PC-3 (cell line): Measurements from ENCODE around the gene C12orf57. TPM values are rescaled to one million over a fixed set of nuclear protein-coding genes. Genes with fewer than 3 reads are reported as not detected.

ENCODE experiments used
- ATAC-seq: fragments of 200-7000 bp; cut with Tn5 transposase; 2 replicates; pipeline ENCODE4 v1.9.1; 2020; ENCODE audit warnings: mild to moderate bottlenecking, moderate library complexity
- BruUV-seq: library from RNA; stranded (reverse); fragments of 400-500 nt; replicated peaks from 2 replicates; lab custom pipeline; 2021; lab: Mats Ljungman, UMichigan
- CTCF ChIA-PET: fragments of 300-600 bp; sonication (Branson Sonifier 250); formaldehyde crosslinking; loops from one replicate; lab custom pipeline; 2022; ENCODE audit warnings: antibody characterized with exemption; lab: Charles Lee
- POLR2A ChIA-PET: fragments of 300-600 bp; sonication (Branson Sonifier 250); formaldehyde crosslinking; loops from one replicate; lab custom pipeline; 2022; ENCODE audit warnings: antibody characterized with exemption; ENCODE audit not compliant: unreplicated experiment; lab: Charles Lee
- DNase-seq: peaks from one replicate; pipeline ENCODE4 v3.0.0-alpha.2; 2015
- H2AFZ ChIP-seq: fragments of 300-600 bp; sonication (generic); 2 replicates; pipeline ENCODE4 v1.6.0; 2016; ENCODE audit warnings: antibody characterized with exemption, low read length
- H3F3A ChIP-seq: fragments of 300-600 bp; sonication (generic); one replicate; pipeline ENCODE4 v1.6.0; 2017; ENCODE audit warnings: antibody characterized with exemption, low read length, control low read depth, mild to moderate bottlenecking; ENCODE audit not compliant: unreplicated experiment
- H3K27ac ChIP-seq: fragments of 300-600 bp; sonication (generic); 2 replicates; pipeline ENCODE4 v1.5.1; 2016; ENCODE audit warnings: mild to moderate bottlenecking, low read length
- H3K27me3 ChIP-seq: fragments of 300-600 bp; sonication (generic); 2 replicates; pipeline ENCODE4 v1.6.1; 2016; ENCODE audit warnings: low read length, mixed read lengths
- H3K36me3 ChIP-seq: fragments of 300-600 bp; sonication (generic); 2 replicates; pipeline ENCODE4 v1.6.1; 2016; ENCODE audit warnings: low read depth, mixed run types, low read length, mixed read lengths
- H3K4me1 ChIP-seq: fragments of 300-600 bp; sonication (generic); 2 replicates; pipeline ENCODE4 v1.5.1; 2016; ENCODE audit warnings: low read length; ENCODE audit not compliant: insufficient read depth
- H3K4me2 ChIP-seq: fragments of 300-600 bp; sonication (generic); 2 replicates; pipeline ENCODE4 v1.6.0; 2016; ENCODE audit warnings: low read length
- H3K4me3 ChIP-seq: fragments of 300-600 bp; sonication (generic); 2 replicates; pipeline ENCODE4 v1.5.1; 2016; ENCODE audit warnings: mild to moderate bottlenecking, low read length, mixed read lengths
- H3K79me2 ChIP-seq: fragments of 300-600 bp; sonication (generic); 2 replicates; pipeline ENCODE4 v1.6.1; 2017; ENCODE audit warnings: low read length, mixed read lengths
- H3K9ac ChIP-seq: fragments of 300-600 bp; sonication (generic); 2 replicates; pipeline ENCODE4 v1.6.0; 2016; ENCODE audit warnings: mild to moderate bottlenecking, low read length
- H3K9me2 ChIP-seq: fragments of 300-600 bp; sonication (generic); replicated peaks from 2 replicates; pipeline ENCODE4 v1.6.1; 2016; ENCODE audit warnings: mixed run types, low read length, mixed read lengths
- H3K9me3 ChIP-seq: fragments of 300-600 bp; sonication (generic); 2 replicates; pipeline ENCODE4 v1.6.1; 2016; ENCODE audit warnings: low read length, mixed read lengths
- H4K20me1 ChIP-seq: fragments of 300-600 bp; sonication (generic); 2 replicates; pipeline ENCODE4 v1.6.1; 2016; ENCODE audit warnings: low read length, mixed read lengths
- EZH2 ChIP-seq: fragments of 300-600 bp; sonication (generic); IDR thresholded peaks from one replicate; pipeline ENCODE4 v1.6.1; 2017; ENCODE audit warnings: antibody characterized with exemption, mild to moderate bottlenecking, low read length; ENCODE audit not compliant: unreplicated experiment
- EZH2phosphoT487 ChIP-seq: fragments of 300-600 bp; sonication (generic); IDR thresholded peaks from 2 replicates; pipeline ENCODE4 v1.6.1; 2018; ENCODE audit warnings: mild to moderate bottlenecking, antibody characterized with exemption, low read length, borderline replicate concordance
- intact Hi-C: fragments of 100-400 bp; cut with micrococcal nuclease; formaldehyde crosslinking; loops from 2 replicates; pipeline ENCODE4 v1.9.0; 2023
- total RNA-seq: library from RNA; depleted of rRNA; stranded (reverse); fragments of >200 nt; gene quantifications from 2 replicates; pipeline ENCODE4 v1.2.3, GENCODE V29; 2014
- TF ChIP-seq, protein P1 (sequence below): fragments of 300-600 bp; sonication (generic); conservative IDR thresholded peaks from 2 replicates; pipeline ENCODE4 v1.5.1; 2017; ENCODE audit warnings: antibody characterized with exemption, low read depth, mild to moderate bottlenecking, low read length

The C12orf57 gene
- total RNA-seq, 1 experiment from 2014 or later: 125 TPM

DNA sequence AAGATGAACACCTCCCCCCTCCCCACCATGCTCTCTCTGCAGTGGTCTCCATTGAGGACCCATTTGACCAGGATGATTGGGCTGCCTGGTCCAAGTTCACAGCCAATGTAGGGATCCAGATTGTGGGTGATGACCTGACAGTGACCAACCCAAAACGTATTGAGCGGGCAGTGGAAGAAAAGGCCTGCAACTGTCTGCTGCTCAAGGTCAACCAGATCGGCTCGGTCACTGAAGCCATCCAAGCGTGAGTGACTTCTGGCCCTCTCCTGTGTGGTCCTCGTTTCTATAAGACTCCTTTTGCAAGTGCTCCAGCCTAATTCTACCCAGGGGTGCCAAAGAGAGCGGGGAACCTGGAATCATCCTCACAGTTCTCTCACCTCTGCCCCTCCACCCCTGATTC lies 22.3 kb upstream of the C12orf57 start:
- TF ChIP-seq, protein P1, sequence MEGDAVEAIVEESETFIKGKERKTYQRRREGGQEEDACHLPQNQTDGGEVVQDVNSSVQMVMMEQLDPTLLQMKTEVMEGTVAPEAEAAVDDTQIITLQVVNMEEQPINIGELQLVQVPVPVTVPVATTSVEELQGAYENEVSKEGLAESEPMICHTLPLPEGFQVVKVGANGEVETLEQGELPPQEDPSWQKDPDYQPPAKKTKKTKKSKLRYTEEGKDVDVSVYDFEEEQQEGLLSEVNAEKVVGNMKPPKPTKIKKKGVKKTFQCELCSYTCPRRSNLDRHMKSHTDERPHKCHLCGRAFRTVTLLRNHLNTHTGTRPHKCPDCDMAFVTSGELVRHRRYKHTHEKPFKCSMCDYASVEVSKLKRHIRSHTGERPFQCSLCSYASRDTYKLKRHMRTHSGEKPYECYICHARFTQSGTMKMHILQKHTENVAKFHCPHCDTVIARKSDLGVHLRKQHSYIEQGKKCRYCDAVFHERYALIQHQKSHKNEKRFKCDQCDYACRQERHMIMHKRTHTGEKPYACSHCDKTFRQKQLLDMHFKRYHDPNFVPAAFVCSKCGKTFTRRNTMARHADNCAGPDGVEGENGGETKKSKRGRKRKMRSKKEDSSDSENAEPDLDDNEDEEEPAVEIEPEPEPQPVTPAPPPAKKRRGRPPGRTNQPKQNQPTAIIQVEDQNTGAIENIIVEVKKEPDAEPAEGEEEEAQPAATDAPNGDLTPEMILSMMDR: no peak
- TF ChIP-seq EZH2phosphoT487 (no peak), EZH2 (no peak)
- H3K9me2 ChIP-seq: no peaks in the 10 kb centered on the region
- intact Hi-C loops: no loop called here
- no peaks in the 10 kb centered on the region for H3F3A ChIP-seq
- no peak overlapping the region for H3K4me3 ChIP-seq
- H3K27ac ChIP-seq: no peak overlapping the region
- no peaks in the 10 kb centered on the region for H3K9me3 ChIP-seq
- ChIA-PET CTCF (no interaction called here), POLR2A (no interaction called here)
- H3K36me3 ChIP-seq: no peaks in the 10 kb centered on the region
- no peaks in the 10 kb centered on the region for H3K27me3 ChIP-seq
- H3K9ac ChIP-seq: no peak overlapping the region
- no peak for ATAC-seq
- H4K20me1 ChIP-seq: no peaks in the 10 kb centered on the region
- peaks cover 22% of the 10 kb centered on the region for H3K4me1 ChIP-seq
- no peak for DNase-seq
- H3K4me2 ChIP-seq: no peak overlapping the region
- no peaks in the 10 kb centered on the region for H3K79me2 ChIP-seq
- no TSS peak for BruUV-seq
- H2AFZ ChIP-seq: no peak overlapping the region

DNA sequence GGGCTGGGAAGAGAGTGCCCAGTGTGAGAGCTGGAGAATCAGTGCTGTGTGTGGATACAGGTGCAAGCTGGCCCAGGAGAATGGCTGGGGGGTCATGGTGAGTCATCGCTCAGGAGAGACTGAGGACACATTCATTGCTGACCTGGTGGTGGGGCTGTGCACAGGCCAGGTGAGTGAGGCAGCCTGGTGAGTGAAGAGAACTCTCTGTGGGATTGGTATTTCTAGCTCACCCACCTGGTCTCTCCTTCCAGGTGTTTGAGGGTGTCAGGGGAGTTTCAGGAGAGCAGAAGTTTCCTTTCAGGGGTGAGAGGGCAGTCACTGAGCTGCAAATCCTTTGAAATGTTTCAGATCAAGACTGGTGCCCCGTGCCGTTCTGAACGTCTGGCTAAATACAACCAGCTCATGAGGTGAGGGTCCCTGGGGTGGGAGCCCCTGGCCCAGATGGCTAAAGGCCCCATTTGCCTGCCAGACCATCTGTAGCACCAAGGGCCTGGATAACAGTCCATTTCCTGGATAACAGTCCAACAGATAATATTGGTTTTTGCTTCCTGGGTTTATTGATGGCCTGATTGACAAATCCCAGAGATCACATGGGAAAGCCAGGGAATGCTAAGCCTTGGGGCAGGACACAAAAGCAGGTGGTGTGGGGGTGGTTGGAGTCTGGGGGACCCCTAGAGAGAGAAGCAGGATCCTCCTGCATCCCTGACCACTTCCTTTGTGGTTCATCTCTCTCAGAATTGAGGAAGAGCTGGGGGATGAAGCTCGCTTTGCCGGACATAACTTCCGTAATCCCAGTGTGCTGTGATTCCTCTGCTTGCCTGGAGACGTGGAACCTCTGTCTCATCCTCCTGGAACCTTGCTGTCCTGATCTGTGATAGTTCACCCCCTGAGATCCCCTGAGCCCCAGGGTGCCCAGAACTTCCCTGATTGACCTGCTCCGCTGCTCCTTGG lies 21.6 kb upstream of the C12orf57 start:
- ChIA-PET CTCF (interaction anchor here (0.6 kb wide), 1 partner anchor 19 kb away, joined by 3 read pairs; no protein-coding TSS in a partner anchor), POLR2A (interaction anchor here (0.6 kb wide), 1 partner anchor 17 kb away, joined by 8 read pairs; the partner anchor contains the start of gene LRRC23)
- Histone ChIP-seq H3K79me2 (peaks cover 7% of the 10 kb centered on the region), H2AFZ (no peak overlapping the region), H3K4me2 (no peak overlapping the region), H3K9ac (no peak overlapping the region), H4K20me1 (no peaks in the 10 kb centered on the region), H3K36me3 (no peaks in the 10 kb centered on the region), H3K27ac (no peak overlapping the region), H3K4me3 (no peak overlapping the region), H3K9me3 (no peaks in the 10 kb centered on the region), H3F3A (no peaks in the 10 kb centered on the region), H3K4me1 (peaks cover 29% of the 10 kb centered on the region), H3K9me2 (no peaks in the 10 kb centered on the region), H3K27me3 (no peaks in the 10 kb centered on the region)
- intact Hi-C loops: no loop called here
- TF ChIP-seq EZH2 (no peak), EZH2phosphoT487 (no peak)
- TF ChIP-seq, protein P1: no peak
- DNase-seq (no peak), ATAC-seq (no peak)
- no TSS peak for BruUV-seq
